Measurements from ENCODE around the gene RCC2.
"Not testable (repeated sequence)": the region's sequence is repeated elsewhere in the genome, so short reads cannot be mapped to it uniquely, and the experiment has no call there.

RCC2 gene

DNA sequence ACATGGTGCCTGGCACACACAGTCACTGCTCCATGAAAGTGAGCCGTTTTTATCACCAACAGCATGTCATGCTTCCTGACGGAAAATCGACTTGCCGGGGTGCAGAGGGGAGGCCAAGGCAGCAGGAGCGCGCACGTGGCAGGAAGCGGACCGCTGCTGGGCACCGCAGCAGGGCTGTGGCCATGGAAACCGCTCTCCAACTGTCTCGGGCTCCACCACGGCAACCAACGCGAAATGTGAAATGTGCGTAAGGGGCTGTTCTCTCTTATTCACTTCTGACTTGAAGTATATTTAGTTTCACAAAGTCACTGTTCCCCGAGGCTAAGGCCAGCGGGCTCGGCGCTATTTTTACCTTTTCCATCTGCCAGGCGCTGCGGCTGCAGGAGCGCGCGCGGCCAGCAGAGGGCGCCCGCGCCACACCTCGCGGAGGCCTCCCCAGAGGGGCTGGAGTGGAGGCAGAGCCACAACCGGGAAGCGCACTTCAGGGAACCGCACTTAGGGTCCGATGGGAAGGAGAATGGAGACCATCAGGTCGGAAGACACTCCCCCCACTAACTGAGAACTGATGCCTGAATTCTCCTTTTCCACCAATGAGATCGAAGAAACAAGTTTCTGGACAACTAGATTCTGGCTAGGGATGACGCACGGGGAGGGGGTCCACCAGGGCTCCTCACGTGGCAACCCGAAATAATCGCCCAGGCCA lies 19.7 kb downstream of the RCC2 start:
- H3K4me3 ChIP-seq (ENCODE audit: low read depth, low read length), result no peak overlapping the region
- DNase-seq (ENCODE audit: low read depth), result peak; percentile 41
- TF ChIP-seq POLR2A (IDR thresholded peaks at IDR 0.05; ENCODE audit: extremely low read depth, insufficient read length), result no peak
- TF ChIP-seq, protein P1, sequence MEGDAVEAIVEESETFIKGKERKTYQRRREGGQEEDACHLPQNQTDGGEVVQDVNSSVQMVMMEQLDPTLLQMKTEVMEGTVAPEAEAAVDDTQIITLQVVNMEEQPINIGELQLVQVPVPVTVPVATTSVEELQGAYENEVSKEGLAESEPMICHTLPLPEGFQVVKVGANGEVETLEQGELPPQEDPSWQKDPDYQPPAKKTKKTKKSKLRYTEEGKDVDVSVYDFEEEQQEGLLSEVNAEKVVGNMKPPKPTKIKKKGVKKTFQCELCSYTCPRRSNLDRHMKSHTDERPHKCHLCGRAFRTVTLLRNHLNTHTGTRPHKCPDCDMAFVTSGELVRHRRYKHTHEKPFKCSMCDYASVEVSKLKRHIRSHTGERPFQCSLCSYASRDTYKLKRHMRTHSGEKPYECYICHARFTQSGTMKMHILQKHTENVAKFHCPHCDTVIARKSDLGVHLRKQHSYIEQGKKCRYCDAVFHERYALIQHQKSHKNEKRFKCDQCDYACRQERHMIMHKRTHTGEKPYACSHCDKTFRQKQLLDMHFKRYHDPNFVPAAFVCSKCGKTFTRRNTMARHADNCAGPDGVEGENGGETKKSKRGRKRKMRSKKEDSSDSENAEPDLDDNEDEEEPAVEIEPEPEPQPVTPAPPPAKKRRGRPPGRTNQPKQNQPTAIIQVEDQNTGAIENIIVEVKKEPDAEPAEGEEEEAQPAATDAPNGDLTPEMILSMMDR (IDR thresholded peaks at IDR 0.05; ENCODE audit: low read depth, low read length), result peak; percentile 78

DNA sequence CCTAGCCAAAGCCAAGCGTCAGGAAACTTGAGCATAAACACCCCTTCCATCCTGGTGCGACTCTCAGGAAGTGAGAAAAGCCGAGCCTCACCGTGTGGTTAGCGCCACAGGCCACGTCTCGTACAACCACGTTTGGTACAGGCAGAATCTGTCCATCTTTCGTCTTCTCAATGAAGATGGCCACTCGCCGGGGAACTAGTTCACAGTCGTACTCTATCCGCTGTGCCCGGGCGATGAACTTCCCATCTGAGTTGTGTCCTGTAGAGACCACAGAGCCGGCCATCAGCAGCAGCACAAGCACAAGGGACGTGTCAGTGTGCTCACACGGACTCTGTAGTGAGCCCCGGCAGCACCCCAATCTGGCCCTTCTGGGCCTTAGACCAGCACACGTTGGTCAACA lies 23.1 kb downstream of the RCC2 start:
- no peak overlapping the region for H3K4me3 ChIP-seq (ENCODE audit: low read depth, low read length)
- no peak for DNase-seq (ENCODE audit: low read depth)
- no peak for TF ChIP-seq MYC (IDR thresholded peaks at IDR 0.05; ENCODE audit: low read depth, low read length)
- TF ChIP-seq MAX (IDR thresholded peaks at IDR 0.05; ENCODE audit: low read depth, low read length), result no peak
- no peak for TF ChIP-seq POLR2A (IDR thresholded peaks at IDR 0.05; ENCODE audit: extremely low read depth, insufficient read length)

DNA sequence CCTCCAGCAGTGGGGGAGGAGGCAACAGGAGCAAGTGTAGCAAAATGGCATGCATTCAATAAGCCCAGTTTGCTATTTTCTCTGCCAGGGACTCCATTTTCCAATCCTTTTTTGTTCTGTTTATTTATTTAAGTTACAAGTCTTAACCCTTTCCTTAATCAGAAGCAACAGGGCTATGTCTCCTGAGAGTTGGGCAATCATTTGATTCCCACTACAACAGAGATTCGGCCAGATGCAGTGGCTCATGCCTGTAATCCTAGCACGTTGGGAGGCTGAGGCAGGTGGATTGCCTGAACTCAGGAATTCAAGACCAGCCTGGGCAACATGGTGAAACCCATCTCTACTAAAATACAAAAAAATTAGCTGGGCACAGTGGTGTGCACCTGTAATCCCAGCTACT lies 25.5 kb downstream of the RCC2 start:
- no peak for TF ChIP-seq MYC (IDR thresholded peaks at IDR 0.05; ENCODE audit: low read depth, low read length)
- TF ChIP-seq POLR2A (IDR thresholded peaks at IDR 0.05; ENCODE audit: extremely low read depth, insufficient read length), result no peak
- no peak for DNase-seq (ENCODE audit: low read depth)
- no peak overlapping the region for H3K4me3 ChIP-seq (ENCODE audit: low read depth, low read length)

DNA sequence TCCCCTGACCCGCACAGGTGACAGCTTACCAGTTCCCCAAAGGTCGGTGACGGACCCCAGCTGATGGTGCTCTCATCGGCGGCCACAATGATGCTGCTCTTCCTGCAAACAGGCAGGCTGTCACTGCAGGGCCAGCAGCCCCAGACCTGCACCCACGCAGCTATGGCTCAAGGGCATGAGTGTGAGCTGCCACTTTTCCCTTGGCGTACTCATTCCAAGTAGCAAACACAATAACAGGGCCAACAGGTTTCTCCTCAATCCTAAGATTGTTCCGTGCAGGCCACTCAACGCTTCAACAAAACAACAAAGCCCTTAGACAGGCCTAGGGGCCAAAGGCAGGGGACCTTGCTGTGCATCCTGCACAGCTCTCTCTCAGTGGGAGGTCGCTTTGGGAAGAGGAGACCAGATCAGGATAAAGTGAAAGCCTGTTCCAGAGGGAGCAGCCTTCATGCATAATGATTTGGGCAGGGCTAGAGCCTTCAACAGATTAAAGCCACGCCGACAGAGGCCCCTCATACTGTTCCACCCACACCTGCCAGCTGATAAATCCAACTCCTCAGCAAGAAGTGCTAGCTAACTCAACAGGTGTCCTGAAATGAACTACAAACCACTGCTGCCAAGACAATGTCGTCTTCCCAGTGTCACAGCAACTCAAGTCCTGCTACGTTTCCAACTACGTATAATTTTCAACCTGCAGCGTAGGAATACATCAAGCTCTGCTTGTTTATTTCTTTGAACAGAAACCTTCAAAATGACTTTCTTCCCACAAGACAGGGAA lies 27.2 kb downstream of the RCC2 start:
- DNase-seq (ENCODE audit: low read depth), result no peak
- no peak for TF ChIP-seq MYC (IDR thresholded peaks at IDR 0.05; ENCODE audit: low read depth, low read length)
- H3K4me3 ChIP-seq (ENCODE audit: low read depth, low read length), result no peak overlapping the region

GRCh38 chr1:17409391-17409811 lies 30.1 kb downstream of the RCC2 start:
- no peak for TF ChIP-seq MAX (IDR thresholded peaks at IDR 0.05; ENCODE audit: low read depth, low read length)
- TF ChIP-seq MYC (IDR thresholded peaks at IDR 0.05; ENCODE audit: low read depth, low read length), result no peak
- TF ChIP-seq POLR2A (IDR thresholded peaks at IDR 0.05; ENCODE audit: extremely low read depth, insufficient read length), result no peak
- TF ChIP-seq, protein P1 (IDR thresholded peaks at IDR 0.05; ENCODE audit: low read depth, low read length), result no peak
- no peak for DNase-seq (ENCODE audit: low read depth)
- H3K4me3 ChIP-seq (ENCODE audit: low read depth, low read length), result no peak overlapping the region

GRCh38 chr1:17407786-17408514 lies 31.5 kb downstream of the RCC2 start:
- not testable (repeated sequence) for H3K4me3 ChIP-seq (ENCODE audit: low read depth, low read length); DNase-seq (ENCODE audit: low read depth)

DNA sequence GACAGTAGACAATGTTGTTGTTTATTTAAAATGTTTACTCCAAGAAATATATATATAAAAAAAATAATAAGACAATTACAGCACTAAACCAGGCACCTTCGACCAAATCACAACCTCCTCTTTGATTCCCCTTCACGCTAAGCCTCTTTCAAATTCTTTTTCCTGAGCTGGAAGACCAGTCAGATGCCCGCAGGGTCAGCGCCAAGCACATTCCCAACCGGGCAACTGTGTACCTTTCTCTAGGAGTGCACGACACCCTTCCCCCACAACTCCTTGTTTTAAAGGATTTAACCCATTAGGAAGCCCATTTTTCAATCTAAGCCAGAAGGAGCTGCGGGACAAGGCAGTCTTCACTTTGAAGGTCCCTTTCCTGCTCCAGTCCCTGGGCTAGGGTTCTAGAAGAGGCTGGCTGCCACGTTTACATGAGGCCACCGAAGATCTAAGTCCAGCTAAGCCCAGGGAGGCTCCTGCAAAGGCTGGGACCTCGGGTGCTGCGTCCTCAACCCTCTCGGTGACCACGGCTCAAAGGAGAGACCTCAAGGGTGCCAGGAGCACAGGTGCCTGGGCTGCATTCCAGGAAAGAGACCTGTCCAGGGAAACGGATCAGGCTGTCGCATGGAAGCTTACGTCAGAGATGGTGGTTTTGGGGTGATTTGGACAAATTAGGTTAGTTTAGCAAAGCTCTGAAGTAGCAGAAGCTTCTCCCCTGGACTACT lies 32.6 kb downstream of the RCC2 start:
- DNase-seq (ENCODE audit: low read depth), result not testable (repeated sequence)

GRCh38 chr1:17405898-17406759 lies 33.3 kb downstream of the RCC2 start:
- H3K4me3 ChIP-seq (ENCODE audit: low read depth, low read length), result no peak overlapping the region
- TF ChIP-seq POLR2A (IDR thresholded peaks at IDR 0.05; ENCODE audit: extremely low read depth, insufficient read length) (no peak), MAX (IDR thresholded peaks at IDR 0.05; ENCODE audit: low read depth, low read length) (peak; percentile 18; the same call in 1 of the 2 replicates), MYC (IDR thresholded peaks at IDR 0.05; ENCODE audit: low read depth, low read length) (no peak)
- TF ChIP-seq, protein P1 (IDR thresholded peaks at IDR 0.05; ENCODE audit: low read depth, low read length), result peak; percentile 82
- peak; percentile 70 for DNase-seq (ENCODE audit: low read depth)

More for the DNA sequence above, 32.6 kb downstream of the RCC2 start:
- not testable (repeated sequence) for H3K4me3 ChIP-seq (ENCODE audit: low read depth, low read length)

All from NB4 (cell line).